A549 (cell line): ENCODE results near the gene ARL17B. TPM values are rescaled to one million over a fixed set of nuclear protein-coding genes. Genes with fewer than 3 reads are reported as not detected.
A peak's percentile ranks its signal among the peaks of the same experiment; 100 is the strongest.
"Not testable (repeated sequence)": the region's sequence is repeated elsewhere in the genome, so short reads cannot be mapped to it uniquely, and the experiment has no call there.

Experiments used
- ATAC-seq, 2 experiments: fragments of 200-7000 bp in 1 of 2; fragments of >200 bp in 1 of 2; cut with Nextera tagmentation in 1 of 2; cut with Tn5 transposase in 1 of 2; 3 replicates each; pipeline versions ENCODE4 v1.8.0 to v1.9.1; 2018 to 2020; ENCODE audit warnings: mild to moderate bottlenecking in 1 of 2, moderate library complexity in 1 of 2
- CTCF ChIA-PET: fragments of 300-600 bp; sonication (Branson Sonifier 250); formaldehyde crosslinking; extraction: SDS; loops from one replicate; lab custom pipeline; 2021; ENCODE audit warnings: antibody characterized with exemption, inconsistent platforms; lab: Yijun Ruan, JAX
- POLR2A ChIA-PET: fragments of 350-600 bp; formaldehyde crosslinking; extraction: SDS; loops from one replicate; lab custom pipeline; 2021; ENCODE audit warnings: antibody characterized with exemption, inconsistent platforms; lab: Yijun Ruan, JAX
- DNase-seq, 2 experiments: peaks; one replicate each; pipeline versions ENCODE4 v3.0.0 to v3.0.0-alpha.2; 2011 to 2016; ENCODE audit warnings: low read depth in 1 of 2, low spot score in 1 of 2
- FAIRE-seq: peaks from 2 replicates; lab custom pipeline; 2011; peaks lifted over from hg19 to GRCh38; lab: Jason Lieb, UNC
- H3K27ac ChIP-seq, 2 experiments: fragments of >200 bp; sonication (Bioruptor Twin); formaldehyde crosslinking; 3 replicates each; pipeline ENCODE4 v1.5.1; 2016 to 2017
- H3K4me1 ChIP-seq: fragments of >200 bp; sonication (Bioruptor Twin); formaldehyde crosslinking; 3 replicates; pipeline ENCODE4 v1.6.1; 2016
- H3K4me2 ChIP-seq: fragments of >200 bp; sonication (Bioruptor Twin); formaldehyde crosslinking; 3 replicates; pipeline ENCODE4 v1.6.1; 2016
- H3K4me3 ChIP-seq: fragments of >200 bp; sonication (Bioruptor Twin); formaldehyde crosslinking; 3 replicates; pipeline ENCODE4 v1.5.1; 2016
- H3K9me3 ChIP-seq: fragments of >200 bp; sonication (Bioruptor Twin); formaldehyde crosslinking; 3 replicates; pipeline ENCODE4 v1.6.1; 2016
- CTCF ChIP-seq: fragments of >200 bp; sonication (Bioruptor Twin); formaldehyde crosslinking; IDR thresholded peaks from 3 replicates; pipeline ENCODE4 v1.5.1; 2016
- E2F6 ChIP-seq: IDR thresholded peaks from 2 replicates; pipeline ENCODE4 v1.6.1; 2012; ENCODE audit warnings: low read depth, borderline replicate concordance
- HOXB13 ChIP-seq: fragments of 250-450 bp; sonication (Bioruptor Pico); IDR thresholded peaks from 2 replicates; pipeline ENCODE4 v1.5.0; 2020; ENCODE audit warnings: low read depth, mild to moderate bottlenecking, moderate library complexity
- MAX ChIP-seq: IDR thresholded peaks from 2 replicates; pipeline ENCODE4 v1.6.1; 2012
- NFE2L2 ChIP-seq: fragments of 150-350 bp; conservative IDR thresholded peaks from 2 replicates; pipeline ENCODE4 v1.6.1; 2014; ENCODE audit warnings: low read length
- RAD21 ChIP-seq, 2 experiments: fragments of >200 bp in 1 of 2; sonication (Bioruptor Twin) in 1 of 2; formaldehyde crosslinking in 1 of 2; IDR thresholded peaks in 1 of 2; conservative IDR thresholded peaks in 1 of 2; 2 replicates in 1 of 2; 3 replicates in 1 of 2; pipeline ENCODE4 v1.6.1; 2012 to 2018; ENCODE audit warnings: inconsistent platforms in 1 of 2
- SMC3 ChIP-seq: fragments of >200 bp; sonication (Bioruptor Twin); formaldehyde crosslinking; IDR thresholded peaks from 3 replicates; pipeline ENCODE4 v1.6.1; 2018; ENCODE audit warnings: inconsistent platforms
- TFCP2L1 ChIP-seq: fragments of 250-450 bp; sonication (Bioruptor Pico); IDR thresholded peaks from 2 replicates; pipeline ENCODE4 v1.5.0; 2021; ENCODE audit warnings: mild to moderate bottlenecking
- ZC3H11A ChIP-seq: fragments of 450-650 bp; IDR thresholded peaks from 2 replicates; pipeline ENCODE4 v1.6.1; 2014; ENCODE audit warnings: antibody characterized with exemption, mild to moderate bottlenecking
- ZFP36 ChIP-seq: fragments of 450-650 bp; IDR thresholded peaks from 2 replicates; pipeline ENCODE4 v1.6.1; 2014; ENCODE audit warnings: borderline replicate concordance; ENCODE audit not compliant: partially characterized antibody
- WGBS: methylation state at CpG from one replicate; pipeline ENCODE4 v1.1.6; 2017; ENCODE audit errors: missing lambda C conversion rate; 5-methylcytosine and 5-hydroxymethylcytosine counted together
- polyA plus RNA-seq, 4 experiments: library from polyadenylated mRNA; depleted of rRNA in 3 of 4; stranded (reverse); fragments of >200 nt; fragmentation: RNase III in 1 of 4; extraction: RNeasy Plus Mini Kit Qiagen cat#74134 plus additional on column Dnase treatment in 1 of 4; gene quantifications; 2 replicates in 3 of 4; 3 replicates in 1 of 4; pipeline ENCODE4 v1.2.3, GENCODE V29; 2011 to 2017

Gene ARL17B
- polyA plus RNA-seq, 2 of the 4 experiments (the other 2 are of a cell fraction), result 7.2 to 9.7 TPM

- TF ChIP-seq HOXB13 (CRISPR knock-in tag) (no peak), TFCP2L1 (CRISPR knock-in tag) (no peak), ZFP36 (no peak), NFE2L2 (no peak)
- Histone ChIP-seq H3K9me3 (no peaks in the 10 kb centered on the region), H3K27ac (no peak overlapping the region), H3K4me3 (no peak overlapping the region), H3K4me2 (no peak overlapping the region), H3K4me1 (peaks cover 16% of the 10 kb centered on the region; the same call in 2 of the 3 replicates)
- FAIRE-seq, result no peak
- ChIA-PET CTCF (interaction anchor here (0.7 to 20.4 kb wide), 7 partner anchors 9 to 677 kb away, joined by 3 to 169 read pairs (median 9); partner anchors contain the start of gene KANSL1), POLR2A (no interaction called here)
- no peak for ATAC-seq
- WGBS, result 95% methylated on average over 8 of the region's 8 CpGs
- DNase-seq, result no peak
These were observed 99.3 kb downstream of the ARL17B start for GRCh38 chr17:46262271-46262670.

- TF ChIP-seq RAD21 (conservative IDR thresholded peaks at IDR 0.05 in 1 of 2, IDR thresholded peaks at IDR 0.05 in 1 of 2), result 0 out of 5 replicates have a peak, but pooled peaks of 1 of the 2 experiments have one; percentile 19
- 0 out of 3 replicates have a peak, but pooled peaks have one; percentile 15 for TF ChIP-seq SMC3
- peak; percentile 60; the same call in 1 of the 2 replicates for TF ChIP-seq E2F6
- TF ChIP-seq CTCF, result peak; percentile 33; the same call in 2 of the 3 replicates
- TF ChIP-seq MAX, result peak; percentile 69
- FAIRE-seq, result peak; percentile 7
- not testable (repeated sequence) for H3K9me3 ChIP-seq
- DNase-seq, result peak in 1 of 2 experiments; percentile 50
- POLR2A ChIA-PET, result interaction anchor here (0.7 to 0.8 kb wide), 2 partner anchors 674 to 1327 kb away, joined by 5 to 10 read pairs; no protein-coding TSS in a partner anchor
- H3K4me1 ChIP-seq, result peaks cover 12% of the 10 kb centered on the region; the same call in 2 of the 3 replicates
- H3K27ac ChIP-seq, result peak overlapping the region; percentile 61 to 81
- H3K4me2 ChIP-seq, result peak overlapping the region; percentile 67
- H3K4me3 ChIP-seq, result peak overlapping the region; percentile 29
- CTCF ChIA-PET, result interaction anchor here (0.6 to 20.4 kb wide), 4 partner anchors 27 to 867 kb away, joined by 3 to 169 read pairs (median 3); no protein-coding TSS in a partner anchor
- peak; percentile 85 for ATAC-seq
- WGBS, result 34% methylated on average over 22 of the region's 62 CpGs
These were observed 101.5 kb downstream of the ARL17B start for GRCh38 chr17:46259845-46260661.

GRCh38 chr17:46256369-46256768 is 105.2 kb downstream of the ARL17B start:
- not testable (repeated sequence) for H3K4me1 ChIP-seq, DNase-seq, H3K9me3 ChIP-seq, H3K27ac ChIP-seq, H3K4me2 ChIP-seq, H3K4me3 ChIP-seq, ATAC-seq
- 60% methylated on average over 1 of the region's 1 CpG for WGBS
- peak; percentile 13 for FAIRE-seq
- ChIA-PET CTCF (interaction anchor here (0.6 to 3.1 kb wide), 7 partner anchors 9 to 671 kb away, joined by 3 to 18 read pairs (median 5); no protein-coding TSS in a partner anchor), POLR2A (interaction anchor here (0.6 to 0.7 kb wide), 2 partner anchors 10 to 63 kb away, joined by 3 read pairs; partner anchors contain the start of gene KANSL1)

DNA sequence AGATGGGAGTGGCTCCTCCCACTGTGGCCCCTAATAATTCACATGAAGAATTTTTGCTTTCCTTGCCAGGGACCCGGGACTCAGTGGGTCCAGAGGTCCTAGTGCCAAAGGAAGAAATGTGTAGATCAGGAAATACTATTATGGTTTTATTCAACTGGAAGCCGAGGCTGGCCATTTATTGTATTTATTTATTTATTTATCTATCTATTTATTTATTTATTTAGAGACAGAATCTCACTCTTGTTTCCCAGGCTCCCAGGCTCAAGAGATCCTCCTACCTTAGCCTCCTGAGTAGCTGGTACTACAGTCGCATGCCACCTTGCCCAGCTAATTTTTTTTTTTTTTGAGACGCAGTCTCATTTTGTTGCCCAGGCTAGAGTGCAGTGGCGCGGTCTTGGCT is 107.4 kb downstream of the ARL17B start:
- WGBS, result 66% methylated on average over 6 of the region's 6 CpGs
- FAIRE-seq, POLR2A ChIA-PET, H3K27ac ChIP-seq, H3K9me3 ChIP-seq, ATAC-seq, H3K4me1 ChIP-seq, DNase-seq: not testable (repeated sequence)
- CTCF ChIA-PET, result interaction anchor here (0.7 to 2.7 kb wide), 11 partner anchors 9 to 668 kb away, joined by 3 to 14 read pairs (median 5); no protein-coding TSS in a partner anchor
- H3K4me2 ChIP-seq, result peak overlapping the region; percentile 65
- peak overlapping the region; percentile 28 for H3K4me3 ChIP-seq
- TF ChIP-seq ZC3H11A, result peak; percentile 95
- TF ChIP-seq, all 56 proteins: peak for 1; not testable (repeated sequence) for 55
